ENCODE measurements around the gene AMPD1.

Gene AMPD1

GRCh38 chr1:114685851-114686250 lies 9.5 kb downstream of the AMPD1 start:
- H3K27ac ChIP-seq (ENCODE audit: low read depth, low read length) = no peak overlapping the region
- H3K27me3 ChIP-seq (ENCODE audit: insufficient read depth, low read length, poor library complexity) = no peaks in the 10 kb centered on the region
- H2BK5ac ChIP-seq (ENCODE audit: low read length) = no peak overlapping the region
- H3K23ac ChIP-seq (ENCODE audit: low read length) = no peak overlapping the region
- no peaks in the 10 kb centered on the region for H3K79me1 ChIP-seq (ENCODE audit: low read length)
- H3K4me2 ChIP-seq (ENCODE audit: low read length) = no peak overlapping the region
- H4K5ac ChIP-seq (ENCODE audit: low read length) = no peak overlapping the region
- no peak overlapping the region for H4K8ac ChIP-seq (ENCODE audit: low read depth, low read length)
- DNase-seq = no peak
- H3K18ac ChIP-seq (ENCODE audit: low read length) = no peak overlapping the region
- no peak overlapping the region for H3K4me3 ChIP-seq (ENCODE audit: low read length)
- H3K36me3 ChIP-seq (ENCODE audit: control insufficient read depth, insufficient read depth, low read length) = no peaks in the 10 kb centered on the region
- WGBS (ENCODE audit: extremely low coverage, insufficient coverage, low lambda C conversion rate) = no CpG with 5 or more reads among the region's 5 CpGs
- no peak overlapping the region for H3K56ac ChIP-seq (ENCODE audit: low read length)
- H2BK15ac ChIP-seq (replicated peaks; ENCODE audit: low read depth) = no peak overlapping the region
- no peak overlapping the region for H3K4ac ChIP-seq (ENCODE audit: low read depth, low read length)
- no peak overlapping the region for H3K9ac ChIP-seq (ENCODE audit: low read length)
- no peak overlapping the region for H2BK120ac ChIP-seq (ENCODE audit: low read depth, low read length)
- no peaks in the 10 kb centered on the region for H3K79me2 ChIP-seq (ENCODE audit: control insufficient read depth, insufficient read depth, low read length)
- no peaks in the 10 kb centered on the region for H3K4me1 ChIP-seq (ENCODE audit: control insufficient read depth, low read depth, low read length)
- H2AK5ac ChIP-seq (ENCODE audit: low read length) = no peak overlapping the region

- Histone ChIP-seq H2BK15ac (replicated peaks; ENCODE audit: low read depth) (no peak overlapping the region), H3K79me2 (ENCODE audit: control insufficient read depth, insufficient read depth, low read length) (no peaks in the 10 kb centered on the region), H2AK5ac (ENCODE audit: low read length) (no peak overlapping the region), H3K18ac (ENCODE audit: low read length) (no peak overlapping the region), H3K4ac (ENCODE audit: low read depth, low read length) (no peak overlapping the region), H3K56ac (ENCODE audit: low read length) (no peak overlapping the region), H3K9ac (ENCODE audit: low read length) (no peak overlapping the region), H3K27ac (ENCODE audit: low read depth, low read length) (no peak overlapping the region), H3K23ac (ENCODE audit: low read length) (no peak overlapping the region), H3K4me2 (ENCODE audit: low read length) (no peak overlapping the region), H3K36me3 (ENCODE audit: control insufficient read depth, insufficient read depth, low read length) (no peaks in the 10 kb centered on the region), H2BK120ac (ENCODE audit: low read depth, low read length) (no peak overlapping the region), H3K4me1 (ENCODE audit: control insufficient read depth, low read depth, low read length) (no peaks in the 10 kb centered on the region), H2BK5ac (ENCODE audit: low read length) (no peak overlapping the region), H3K27me3 (ENCODE audit: insufficient read depth, low read length, poor library complexity) (no peaks in the 10 kb centered on the region), H4K5ac (ENCODE audit: low read length) (no peak overlapping the region), H4K8ac (ENCODE audit: low read depth, low read length) (no peak overlapping the region), H3K79me1 (ENCODE audit: low read length) (no peaks in the 10 kb centered on the region), H3K4me3 (ENCODE audit: low read length) (no peak overlapping the region)
- DNase-seq = no peak
- WGBS (ENCODE audit: extremely low coverage, insufficient coverage, low lambda C conversion rate) = no CpG with 5 or more reads among the region's 5 CpGs
Measured at GRCh38 chr1:114677691-114678090, 17.7 kb downstream of the AMPD1 start.

- no peak overlapping the region for H3K4me2 ChIP-seq (ENCODE audit: low read length)
- no peaks in the 10 kb centered on the region for H3K36me3 ChIP-seq (ENCODE audit: control insufficient read depth, insufficient read depth, low read length)
- no CpG with 5 or more reads among the region's 1 CpG for WGBS (ENCODE audit: extremely low coverage, insufficient coverage, low lambda C conversion rate)
- no peak overlapping the region for H3K27ac ChIP-seq (ENCODE audit: low read depth, low read length)
- H3K79me2 ChIP-seq (ENCODE audit: control insufficient read depth, insufficient read depth, low read length) = no peaks in the 10 kb centered on the region
- no peak overlapping the region for H3K56ac ChIP-seq (ENCODE audit: low read length)
- no peak for DNase-seq
- no peak overlapping the region for H2BK5ac ChIP-seq (ENCODE audit: low read length)
- no peak overlapping the region for H3K4ac ChIP-seq (ENCODE audit: low read depth, low read length)
- no peak overlapping the region for H3K9ac ChIP-seq (ENCODE audit: low read length)
- H3K79me1 ChIP-seq (ENCODE audit: low read length) = no peaks in the 10 kb centered on the region
- H3K4me3 ChIP-seq (ENCODE audit: low read length) = no peak overlapping the region
- no peak overlapping the region for H3K18ac ChIP-seq (ENCODE audit: low read length)
- no peak overlapping the region for H2BK15ac ChIP-seq (replicated peaks; ENCODE audit: low read depth)
- no peak overlapping the region for H4K8ac ChIP-seq (ENCODE audit: low read depth, low read length)
- no peak overlapping the region for H4K5ac ChIP-seq (ENCODE audit: low read length)
- no peak overlapping the region for H2BK120ac ChIP-seq (ENCODE audit: low read depth, low read length)
- no peak overlapping the region for H2AK5ac ChIP-seq (ENCODE audit: low read length)
- H3K4me1 ChIP-seq (ENCODE audit: control insufficient read depth, low read depth, low read length) = no peaks in the 10 kb centered on the region
- no peak overlapping the region for H3K23ac ChIP-seq (ENCODE audit: low read length)
- H3K27me3 ChIP-seq (ENCODE audit: insufficient read depth, low read length, poor library complexity) = no peaks in the 10 kb centered on the region
Measured at GRCh38 chr1:114676115-114676514, 19.2 kb downstream of the AMPD1 start.

- no CpG with 5 or more reads among the region's 7 CpGs for WGBS (ENCODE audit: extremely low coverage, insufficient coverage, low lambda C conversion rate)
- H3K79me1 ChIP-seq (ENCODE audit: low read length) = no peaks in the 10 kb centered on the region
- no peak overlapping the region for H2AK5ac ChIP-seq (ENCODE audit: low read length)
- no peak overlapping the region for H4K8ac ChIP-seq (ENCODE audit: low read depth, low read length)
- no peak overlapping the region for H4K5ac ChIP-seq (ENCODE audit: low read length)
- no peak overlapping the region for H2BK5ac ChIP-seq (ENCODE audit: low read length)
- no peak overlapping the region for H3K4me3 ChIP-seq (ENCODE audit: low read length)
- no peak overlapping the region for H3K4ac ChIP-seq (ENCODE audit: low read depth, low read length)
- H3K56ac ChIP-seq (ENCODE audit: low read length) = no peak overlapping the region
- H3K23ac ChIP-seq (ENCODE audit: low read length) = no peak overlapping the region
- H3K79me2 ChIP-seq (ENCODE audit: control insufficient read depth, insufficient read depth, low read length) = no peaks in the 10 kb centered on the region
- H3K9ac ChIP-seq (ENCODE audit: low read length) = no peak overlapping the region
- H3K4me1 ChIP-seq (ENCODE audit: control insufficient read depth, low read depth, low read length) = no peaks in the 10 kb centered on the region
- no peak overlapping the region for H2BK120ac ChIP-seq (ENCODE audit: low read depth, low read length)
- H3K18ac ChIP-seq (ENCODE audit: low read length) = no peak overlapping the region
- no peak overlapping the region for H3K4me2 ChIP-seq (ENCODE audit: low read length)
- no peaks in the 10 kb centered on the region for H3K36me3 ChIP-seq (ENCODE audit: control insufficient read depth, insufficient read depth, low read length)
- no peak for DNase-seq
- no peaks in the 10 kb centered on the region for H3K27me3 ChIP-seq (ENCODE audit: insufficient read depth, low read length, poor library complexity)
- no peak overlapping the region for H3K27ac ChIP-seq (ENCODE audit: low read depth, low read length)
- H2BK15ac ChIP-seq (replicated peaks; ENCODE audit: low read depth) = no peak overlapping the region
Measured at GRCh38 chr1:114671939-114672275, 23.4 kb downstream of the AMPD1 start.

- H3K79me1 ChIP-seq (ENCODE audit: low read length) = no peaks in the 10 kb centered on the region
- H2BK5ac ChIP-seq (ENCODE audit: low read length) = no peak overlapping the region
- no peak overlapping the region for H3K56ac ChIP-seq (ENCODE audit: low read length)
- no peak overlapping the region for H2BK120ac ChIP-seq (ENCODE audit: low read depth, low read length)
- H3K4ac ChIP-seq (ENCODE audit: low read depth, low read length) = no peak overlapping the region
- H3K9ac ChIP-seq (ENCODE audit: low read length) = no peak overlapping the region
- no peaks in the 10 kb centered on the region for H3K4me1 ChIP-seq (ENCODE audit: control insufficient read depth, low read depth, low read length)
- no peak overlapping the region for H3K4me3 ChIP-seq (ENCODE audit: low read length)
- no peaks in the 10 kb centered on the region for H3K27me3 ChIP-seq (ENCODE audit: insufficient read depth, low read length, poor library complexity)
- H3K36me3 ChIP-seq (ENCODE audit: control insufficient read depth, insufficient read depth, low read length) = no peaks in the 10 kb centered on the region
- DNase-seq = no peak
- no peak overlapping the region for H4K5ac ChIP-seq (ENCODE audit: low read length)
- H3K18ac ChIP-seq (ENCODE audit: low read length) = no peak overlapping the region
- H2BK15ac ChIP-seq (replicated peaks; ENCODE audit: low read depth) = no peak overlapping the region
- no peaks in the 10 kb centered on the region for H3K79me2 ChIP-seq (ENCODE audit: control insufficient read depth, insufficient read depth, low read length)
- no peak overlapping the region for H2AK5ac ChIP-seq (ENCODE audit: low read length)
- no peak overlapping the region for H3K27ac ChIP-seq (ENCODE audit: low read depth, low read length)
- H3K4me2 ChIP-seq (ENCODE audit: low read length) = no peak overlapping the region
- H3K23ac ChIP-seq (ENCODE audit: low read length) = no peak overlapping the region
- no CpG with 5 or more reads among the region's 9 CpGs for WGBS (ENCODE audit: extremely low coverage, insufficient coverage, low lambda C conversion rate)
- H4K8ac ChIP-seq (ENCODE audit: low read depth, low read length) = no peak overlapping the region
Measured at GRCh38 chr1:114671011-114671938, 24.1 kb downstream of the AMPD1 start.
